Sigmoid colon (tissue), 7 donors: ENCODE data around the gene MRPL50. TPM values are rescaled to one million over a fixed set of nuclear protein-coding genes. Genes with fewer than 3 reads are reported as not detected.

Experiments used
- DNase-seq: peaks from one replicate; pipeline ENCODE4 v3.0.0-alpha.2; 2019
- H3K27ac ChIP-seq, 4 donors: fragments of 200-600 bp; sonication (generic); one replicate each; pipeline ENCODE4 v1.5.1; 2016 to 2019; ENCODE audit warnings: mild to moderate bottlenecking in 1 of 4
- H3K27me3 ChIP-seq, 3 donors: fragments of 200-600 bp; sonication (generic); one replicate each; pipeline ENCODE4 v1.5.1; 2019; ENCODE audit warnings: mild to moderate bottlenecking in 1 of 3
- H3K36me3 ChIP-seq, 4 donors: fragments of 200-600 bp; sonication (generic); one replicate each; pipeline ENCODE4 v1.5.1; 2016 to 2019
- H3K4me1 ChIP-seq, 4 donors: fragments of 200-600 bp; sonication (generic); one replicate each; pipeline ENCODE4 v1.5.1; 2017 to 2019
- H3K4me3 ChIP-seq, 4 donors: fragments of 200-600 bp; sonication (generic); one replicate each; pipeline ENCODE4 v1.5.1; 2017 to 2019; ENCODE audit warnings: mild to moderate bottlenecking in 2 of 4, moderate library complexity in 1 of 4
- H3K9me3 ChIP-seq, 4 donors: fragments of 200-600 bp in 3 of 4; sonication (generic) in 3 of 4; one replicate each; pipeline versions ENCODE4 v1.5.1 to v1.6.1; 2013 to 2019
- EP300 ChIP-seq, 4 donors: sonication (generic); formaldehyde crosslinking; IDR thresholded peaks; one replicate each; pipeline ENCODE4 v1.6.1; 2017; ENCODE audit warnings: antibody characterized with exemption in 4 of 4
- POLR2A ChIP-seq, 2 donors: fragments of 450-650 bp; IDR thresholded peaks; one replicate each; pipeline ENCODE4 v1.6.1; 2016; ENCODE audit warnings: antibody characterized with exemption in 2 of 2, mild to moderate bottlenecking in 2 of 2, moderate library complexity in 2 of 2
- POLR2AphosphoS5 ChIP-seq, 4 donors: sonication (generic); formaldehyde crosslinking; IDR thresholded peaks; one replicate each; pipeline ENCODE4 v1.6.1; 2017; ENCODE audit warnings: antibody characterized with exemption in 4 of 4
- WGBS, 2 donors: extraction: QIAGEN DNeasy Blood & Tissue Kit; methylation state at CpG; one replicate each; pipeline ENCODE4 v1.1.7; 2013; 5-methylcytosine and 5-hydroxymethylcytosine counted together
- intact Hi-C: fragments of 100-400 bp; cut with DNase I; formaldehyde crosslinking; loops from one replicate; pipeline ENCODE4 v1.15.1; 2023
- polyA plus RNA-seq, 3 donors: library from polyadenylated mRNA; stranded (reverse); fragments of 200-250 nt; gene quantifications; one replicate each; pipeline ENCODE4 v1.2.3, GENCODE V29; 2013
- total RNA-seq, 4 donors: library from RNA; depleted of rRNA; stranded (reverse); fragments of >200 nt; gene quantifications; one replicate each; pipeline ENCODE4 v1.1.0, GENCODE V29; 2016
- TF ChIP-seq, protein P1 (sequence below), 4 experiments: fragments of 450-650 bp in 3 of 4; fragments of 200-600 bp in 1 of 4; IDR thresholded peaks; one replicate each; pipeline ENCODE4 v1.5.1; 2016 to 2019; ENCODE audit warnings: antibody characterized with exemption in 4 of 4, mild to moderate bottlenecking in 3 of 4, moderate library complexity in 2 of 4
- donor health status: healthy with polysubstance abuse.
- donor health status: Bipolar disorder and iron deficiency.
- donor health status: healthy.

Gene MRPL50
- total and polyA plus RNA-seq, 7 donors, result 5.4 to 15.3 (median 10.0) TPM

DNA sequence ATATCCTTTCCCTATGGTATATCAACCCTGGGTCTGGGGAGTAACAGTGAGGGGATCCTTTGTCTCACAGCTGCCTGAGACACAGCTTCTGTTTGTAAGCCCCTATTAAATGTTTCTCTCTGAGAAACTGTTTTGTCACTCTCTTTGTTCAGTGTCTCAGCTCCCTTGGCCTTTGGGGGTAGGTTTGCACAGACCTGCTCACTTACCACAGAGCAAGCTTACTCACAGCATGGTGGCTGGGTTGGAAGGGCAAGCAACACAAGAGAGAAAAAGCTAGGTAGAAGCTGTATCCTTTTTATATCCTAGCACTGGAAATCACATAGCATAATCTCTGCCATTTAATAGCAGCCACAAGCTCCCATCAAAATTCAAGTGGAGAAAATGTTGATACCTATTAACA lies 18.1 kb downstream of the MRPL50 start:
- TF ChIP-seq, protein P1, sequence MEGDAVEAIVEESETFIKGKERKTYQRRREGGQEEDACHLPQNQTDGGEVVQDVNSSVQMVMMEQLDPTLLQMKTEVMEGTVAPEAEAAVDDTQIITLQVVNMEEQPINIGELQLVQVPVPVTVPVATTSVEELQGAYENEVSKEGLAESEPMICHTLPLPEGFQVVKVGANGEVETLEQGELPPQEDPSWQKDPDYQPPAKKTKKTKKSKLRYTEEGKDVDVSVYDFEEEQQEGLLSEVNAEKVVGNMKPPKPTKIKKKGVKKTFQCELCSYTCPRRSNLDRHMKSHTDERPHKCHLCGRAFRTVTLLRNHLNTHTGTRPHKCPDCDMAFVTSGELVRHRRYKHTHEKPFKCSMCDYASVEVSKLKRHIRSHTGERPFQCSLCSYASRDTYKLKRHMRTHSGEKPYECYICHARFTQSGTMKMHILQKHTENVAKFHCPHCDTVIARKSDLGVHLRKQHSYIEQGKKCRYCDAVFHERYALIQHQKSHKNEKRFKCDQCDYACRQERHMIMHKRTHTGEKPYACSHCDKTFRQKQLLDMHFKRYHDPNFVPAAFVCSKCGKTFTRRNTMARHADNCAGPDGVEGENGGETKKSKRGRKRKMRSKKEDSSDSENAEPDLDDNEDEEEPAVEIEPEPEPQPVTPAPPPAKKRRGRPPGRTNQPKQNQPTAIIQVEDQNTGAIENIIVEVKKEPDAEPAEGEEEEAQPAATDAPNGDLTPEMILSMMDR (IDR thresholded peaks at IDR 0.05), result no peak
- no peak for TF ChIP-seq EP300 (IDR thresholded peaks at IDR 0.05)
- no peak for TF ChIP-seq POLR2AphosphoS5 (IDR thresholded peaks at IDR 0.05)
- no peak for TF ChIP-seq POLR2A (IDR thresholded peaks at IDR 0.05)
- no peak overlapping the region for H3K27ac ChIP-seq
- no peaks in the 10 kb centered on the region for H3K4me1 ChIP-seq
- no peaks in the 10 kb centered on the region for H3K9me3 ChIP-seq
- no peaks in the 10 kb centered on the region for H3K27me3 ChIP-seq
- DNase-seq, result no peak
- intact Hi-C loops, result no loop called here
- H3K4me3 ChIP-seq, result no peak overlapping the region
- H3K36me3 ChIP-seq, result no peaks in the 10 kb centered on the region

DNA sequence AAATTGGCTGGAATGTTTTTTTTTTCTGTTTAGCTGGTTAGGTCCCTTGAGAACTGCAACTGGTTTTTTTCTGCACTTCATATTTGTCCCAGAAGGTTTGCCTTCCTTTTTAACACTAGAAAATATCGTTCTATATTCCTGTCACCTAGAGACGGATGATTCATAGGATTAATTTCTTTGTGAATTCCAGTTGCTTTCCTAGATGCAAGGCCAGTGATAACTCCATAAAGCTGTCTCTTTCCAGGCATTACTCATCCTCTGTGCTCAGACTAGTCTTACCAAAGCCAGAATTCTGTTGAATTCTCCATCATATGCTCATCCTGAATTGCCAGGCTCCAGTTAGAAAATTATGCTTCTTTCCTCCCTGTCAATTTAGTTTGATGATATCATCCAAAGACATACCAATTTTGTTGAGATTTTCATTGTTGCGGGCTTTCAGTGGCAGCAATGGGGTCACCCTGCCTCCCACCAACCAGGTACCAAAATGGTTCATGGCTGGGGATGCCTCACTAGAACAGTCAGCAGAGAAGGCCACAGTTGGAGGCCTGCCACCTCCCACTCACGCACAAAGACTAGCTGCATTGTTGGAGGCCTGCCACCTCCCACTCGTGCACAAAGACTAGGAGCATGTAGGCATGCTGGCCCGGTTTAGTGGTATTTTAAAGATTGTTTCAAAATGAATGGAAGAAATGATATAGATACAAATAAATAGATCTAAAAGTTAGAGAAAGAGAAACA lies 22.1 kb downstream of the MRPL50 start:
- no peak for DNase-seq
- TF ChIP-seq POLR2A (IDR thresholded peaks at IDR 0.05), result no peak
- TF ChIP-seq, protein P1 (IDR thresholded peaks at IDR 0.05), result no peak
- 89 to 91% methylated on average over 6 of the region's 6 CpGs for WGBS, 2 donors
- Histone ChIP-seq H3K27ac (no peak overlapping the region), H3K4me1 (no peaks in the 10 kb centered on the region), H3K27me3 (no peaks in the 10 kb centered on the region), H3K36me3 (no peaks in the 10 kb centered on the region), H3K4me3 (no peak overlapping the region), H3K9me3 (no peaks in the 10 kb centered on the region)
- intact Hi-C loops, result no loop called here

DNA sequence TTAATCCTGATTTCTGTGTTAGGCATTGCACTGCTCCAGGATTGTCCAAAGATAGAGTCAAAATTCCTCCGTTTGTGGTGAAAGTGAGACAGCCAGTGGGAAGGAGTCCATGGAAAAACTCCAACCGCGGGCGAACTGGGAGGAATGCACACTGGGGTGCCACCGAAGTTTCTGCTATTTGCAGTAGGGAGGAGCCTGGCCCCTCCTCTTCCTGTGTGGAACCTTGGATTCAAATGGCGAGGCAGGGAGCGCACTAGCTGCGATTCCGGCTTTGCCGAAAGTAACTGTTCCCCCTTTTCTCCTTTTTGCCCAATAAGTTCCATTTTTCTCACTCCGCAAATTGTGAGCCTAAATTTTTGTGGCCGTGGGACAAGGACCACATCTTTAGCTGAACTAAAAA lies 22.9 kb downstream of the MRPL50 start:
- Histone ChIP-seq H3K27me3 (no peaks in the 10 kb centered on the region), H3K4me1 (no peaks in the 10 kb centered on the region), H3K36me3 (no peaks in the 10 kb centered on the region), H3K27ac (no peak overlapping the region), H3K4me3 (no peak overlapping the region), H3K9me3 (no peaks in the 10 kb centered on the region)
- WGBS, 2 donors, result 93 to 96% methylated on average over 12 of the region's 12 CpGs
- no peak for DNase-seq
- intact Hi-C loops, result no loop called here
- TF ChIP-seq EP300 (IDR thresholded peaks at IDR 0.05) (no peak), POLR2AphosphoS5 (IDR thresholded peaks at IDR 0.05) (no peak), POLR2A (IDR thresholded peaks at IDR 0.05) (no peak)
- TF ChIP-seq, protein P1 (IDR thresholded peaks at IDR 0.05), result no peak

DNA sequence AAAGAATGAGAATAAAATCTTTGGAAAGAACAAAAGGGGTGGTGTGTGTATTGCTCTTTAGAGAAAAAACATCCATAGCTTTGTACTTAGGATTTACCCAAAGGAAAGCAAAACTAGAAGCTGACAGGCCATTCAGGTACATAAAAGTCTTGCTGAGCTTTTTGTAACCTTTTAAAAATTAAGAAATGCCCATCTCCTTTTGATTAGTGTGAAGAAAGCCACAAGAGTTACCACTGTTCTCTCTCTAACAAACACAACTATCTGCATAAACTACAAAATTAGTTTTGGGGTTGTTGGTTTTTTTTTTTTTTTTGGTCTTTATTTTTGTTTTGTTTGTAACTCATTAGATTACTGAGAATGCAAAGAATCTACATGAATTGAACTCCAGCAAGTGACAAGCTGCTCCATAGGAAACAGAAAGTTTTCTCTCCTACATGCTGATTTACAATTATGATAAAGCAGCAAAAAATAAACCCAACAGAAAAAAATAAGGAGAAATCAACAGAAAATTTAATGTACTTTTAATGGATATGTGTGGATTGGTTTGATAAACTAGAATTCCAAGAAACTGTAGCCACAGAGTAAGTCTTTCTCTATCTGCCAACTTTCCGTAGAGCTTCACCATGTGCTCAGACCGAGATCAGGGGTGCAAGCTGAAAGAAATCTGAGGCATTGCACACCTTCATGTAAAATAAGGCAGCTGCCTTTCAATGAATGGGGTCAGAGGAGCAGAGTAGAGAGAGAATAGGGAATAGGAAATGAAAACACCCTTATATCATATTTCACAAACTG lies 25.9 kb downstream of the MRPL50 start:
- no peak for DNase-seq
- WGBS, 2 donors, result 85 to 89% methylated on average over 2 of the region's 2 CpGs
- TF ChIP-seq EP300 (IDR thresholded peaks at IDR 0.05) (no peak), POLR2AphosphoS5 (IDR thresholded peaks at IDR 0.05) (no peak), POLR2A (IDR thresholded peaks at IDR 0.05) (no peak)
- TF ChIP-seq, protein P1 (IDR thresholded peaks at IDR 0.05), result no peak
- no peaks in the 10 kb centered on the region for H3K9me3 ChIP-seq
- intact Hi-C loops, result no loop called here
- no peaks in the 10 kb centered on the region for H3K36me3 ChIP-seq
- no peaks in the 10 kb centered on the region for H3K27me3 ChIP-seq
- no peak overlapping the region for H3K4me3 ChIP-seq
- no peak overlapping the region for H3K27ac ChIP-seq
- no peaks in the 10 kb centered on the region for H3K4me1 ChIP-seq
